Osteoblast (primary cell): ENCODE data around the gene TKT. TPM values are rescaled to one million over a fixed set of nuclear protein-coding genes. Genes with fewer than 3 reads are reported as not detected.

Experiments used
- DNase-seq: peaks from one replicate; pipeline ENCODE4 v3.0.0; 2011; ENCODE audit warnings: low spot score, mixed read lengths; ENCODE audit not compliant: insufficient read length; ENCODE audit errors: missing footprints
- H2AFZ ChIP-seq: 2 replicates; pipeline ENCODE4 v1.6.0; 2011; ENCODE audit warnings: mild to moderate bottlenecking, low read length
- H3K27ac ChIP-seq: 2 replicates; pipeline ENCODE4 v1.5.1; 2011; ENCODE audit warnings: mild to moderate bottlenecking, low read depth, low read length, moderate library complexity
- H3K27me3 ChIP-seq: 2 replicates; pipeline ENCODE4 v1.6.0; 2012; ENCODE audit warnings: mild to moderate bottlenecking, control low read depth, inconsistent platforms, low read length, moderate library complexity; ENCODE audit not compliant: insufficient read depth
- H3K36me3 ChIP-seq: 2 replicates; pipeline ENCODE4 v1.5.1; 2011; ENCODE audit warnings: mild to moderate bottlenecking, low read length, control low read depth, moderate library complexity; ENCODE audit not compliant: insufficient read depth
- H3K4me1 ChIP-seq: 2 replicates; pipeline ENCODE4 v1.5.1; 2011; ENCODE audit warnings: mild to moderate bottlenecking, low read length, control low read depth, moderate library complexity; ENCODE audit not compliant: insufficient read depth
- H3K4me2 ChIP-seq: 2 replicates; pipeline ENCODE4 v1.6.0; 2011; ENCODE audit warnings: mild to moderate bottlenecking, low read length; ENCODE audit not compliant: insufficient read depth
- H3K4me3 ChIP-seq: fragments of 200-600 bp; sonication (generic); 3 replicates; pipeline ENCODE4 v1.5.1; 2012; ENCODE audit warnings: mild to moderate bottlenecking, low read length, inconsistent platforms; ENCODE audit not compliant: insufficient read depth
- H3K79me2 ChIP-seq: 2 replicates; pipeline ENCODE4 v1.6.0; 2012; ENCODE audit warnings: mild to moderate bottlenecking, low read length, control low read depth, inconsistent platforms; ENCODE audit not compliant: insufficient read depth
- H3K9me3 ChIP-seq: 2 replicates; pipeline ENCODE4 v1.5.1; 2011; ENCODE audit warnings: low read depth, low read length, control low read depth
- H4K20me1 ChIP-seq: 2 replicates; pipeline ENCODE4 v1.6.0; 2012; ENCODE audit warnings: mild to moderate bottlenecking, low read length, control low read depth; ENCODE audit not compliant: insufficient read depth
- total RNA-seq: library from RNA; depleted of rRNA; stranded (reverse); fragments of >200 nt; gene quantifications from 2 replicates; pipeline ENCODE4 v1.2.3, GENCODE V29; 2012
- TF ChIP-seq, protein P1 (sequence below): IDR thresholded peaks from 2 replicates; pipeline ENCODE4 v1.5.1; 2011; ENCODE audit warnings: mild to moderate bottlenecking, low read depth, low read length, moderate library complexity; ENCODE audit errors: extremely low read depth

Gene TKT
- total RNA-seq, 1 donor: 453 TPM

DNA sequence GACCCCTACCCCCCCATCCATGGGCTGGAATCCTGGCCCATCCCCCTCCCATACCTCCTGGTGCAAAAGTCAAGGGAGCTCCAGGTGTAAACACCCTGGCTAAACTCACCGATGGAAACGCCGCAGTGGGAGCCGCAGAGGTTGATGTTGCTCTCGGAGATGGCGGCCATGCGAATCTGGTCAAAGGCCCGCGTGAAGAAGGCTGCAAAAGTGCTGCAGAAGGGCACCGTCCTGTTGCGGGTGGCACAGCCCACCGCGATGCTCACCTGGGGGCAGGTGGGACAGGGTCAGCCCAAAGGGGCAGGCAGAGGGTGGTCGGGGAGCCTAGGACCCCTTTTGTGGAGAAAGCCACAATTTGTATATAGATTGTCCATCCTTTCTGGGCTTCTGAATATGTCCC is 26.7 kb downstream of the TKT start:
- DNase-seq: peak; percentile 74
- no peaks in the 10 kb centered on the region for H3K9me3 ChIP-seq
- TF ChIP-seq, protein P1, sequence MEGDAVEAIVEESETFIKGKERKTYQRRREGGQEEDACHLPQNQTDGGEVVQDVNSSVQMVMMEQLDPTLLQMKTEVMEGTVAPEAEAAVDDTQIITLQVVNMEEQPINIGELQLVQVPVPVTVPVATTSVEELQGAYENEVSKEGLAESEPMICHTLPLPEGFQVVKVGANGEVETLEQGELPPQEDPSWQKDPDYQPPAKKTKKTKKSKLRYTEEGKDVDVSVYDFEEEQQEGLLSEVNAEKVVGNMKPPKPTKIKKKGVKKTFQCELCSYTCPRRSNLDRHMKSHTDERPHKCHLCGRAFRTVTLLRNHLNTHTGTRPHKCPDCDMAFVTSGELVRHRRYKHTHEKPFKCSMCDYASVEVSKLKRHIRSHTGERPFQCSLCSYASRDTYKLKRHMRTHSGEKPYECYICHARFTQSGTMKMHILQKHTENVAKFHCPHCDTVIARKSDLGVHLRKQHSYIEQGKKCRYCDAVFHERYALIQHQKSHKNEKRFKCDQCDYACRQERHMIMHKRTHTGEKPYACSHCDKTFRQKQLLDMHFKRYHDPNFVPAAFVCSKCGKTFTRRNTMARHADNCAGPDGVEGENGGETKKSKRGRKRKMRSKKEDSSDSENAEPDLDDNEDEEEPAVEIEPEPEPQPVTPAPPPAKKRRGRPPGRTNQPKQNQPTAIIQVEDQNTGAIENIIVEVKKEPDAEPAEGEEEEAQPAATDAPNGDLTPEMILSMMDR: no peak
- no peaks in the 10 kb centered on the region for H3K4me1 ChIP-seq
- H2AFZ ChIP-seq: no peak overlapping the region
- peaks cover 16% of the 10 kb centered on the region for H4K20me1 ChIP-seq
- no peak overlapping the region for H3K4me2 ChIP-seq
- H3K79me2 ChIP-seq: peaks cover 21% of the 10 kb centered on the region
- H3K36me3 ChIP-seq: peaks cover 100% of the 10 kb centered on the region
- no peaks in the 10 kb centered on the region for H3K27me3 ChIP-seq
- no peak overlapping the region for H3K4me3 ChIP-seq
- H3K27ac ChIP-seq: no peak overlapping the region

DNA sequence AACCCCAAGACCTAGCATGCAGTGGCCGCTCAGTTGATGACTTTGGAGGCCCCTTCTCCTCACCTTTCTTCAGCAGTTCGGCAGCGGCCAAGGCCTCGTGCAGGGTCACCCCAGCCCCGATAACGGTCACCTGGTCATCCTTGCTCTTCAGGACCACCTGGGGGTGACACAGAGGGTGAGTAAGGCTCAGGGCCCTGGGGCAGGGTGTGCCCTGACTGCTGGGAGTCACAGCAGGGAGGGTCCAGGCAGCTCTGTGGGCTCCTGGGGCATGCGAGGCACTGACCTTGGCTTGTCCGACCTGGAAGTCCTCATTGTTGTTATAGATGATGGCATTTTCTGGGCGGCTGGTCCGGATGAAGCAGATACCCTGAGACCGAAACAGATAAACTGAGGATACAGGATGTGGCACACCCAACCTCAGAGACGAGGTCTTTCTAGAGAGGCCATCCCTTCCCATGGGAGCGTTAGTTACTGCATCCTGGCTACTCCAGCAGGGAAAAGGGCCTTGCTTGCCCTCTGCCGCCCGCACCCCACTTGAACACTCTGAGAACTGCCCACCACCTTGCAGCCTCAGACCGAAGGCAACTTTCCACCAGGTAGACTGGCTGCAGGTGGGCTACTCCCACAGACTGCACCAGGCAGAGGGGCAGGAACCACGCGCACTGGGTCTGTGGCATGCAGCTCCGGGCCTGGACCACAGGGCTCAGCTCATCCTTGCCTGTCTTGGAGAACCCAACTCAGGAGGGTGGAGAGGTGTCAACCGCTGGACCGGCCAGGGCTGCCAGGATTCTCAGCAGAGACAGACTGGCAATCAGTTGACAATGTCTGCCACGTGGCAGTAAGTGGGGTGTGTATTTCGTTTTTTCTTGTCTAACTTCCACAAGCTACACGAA is 27.6 kb downstream of the TKT start:
- no peak overlapping the region for H3K27ac ChIP-seq
- TF ChIP-seq, protein P1: no peak
- no peaks in the 10 kb centered on the region for H3K4me1 ChIP-seq
- no peaks in the 10 kb centered on the region for H3K9me3 ChIP-seq
- H2AFZ ChIP-seq: no peak overlapping the region
- peaks cover 16% of the 10 kb centered on the region for H4K20me1 ChIP-seq
- H3K36me3 ChIP-seq: peaks cover 99% of the 10 kb centered on the region
- DNase-seq: peak; percentile 62
- no peaks in the 10 kb centered on the region for H3K27me3 ChIP-seq
- no peak overlapping the region for H3K4me2 ChIP-seq
- H3K79me2 ChIP-seq: peaks cover 13% of the 10 kb centered on the region
- H3K4me3 ChIP-seq: no peak overlapping the region

DNA sequence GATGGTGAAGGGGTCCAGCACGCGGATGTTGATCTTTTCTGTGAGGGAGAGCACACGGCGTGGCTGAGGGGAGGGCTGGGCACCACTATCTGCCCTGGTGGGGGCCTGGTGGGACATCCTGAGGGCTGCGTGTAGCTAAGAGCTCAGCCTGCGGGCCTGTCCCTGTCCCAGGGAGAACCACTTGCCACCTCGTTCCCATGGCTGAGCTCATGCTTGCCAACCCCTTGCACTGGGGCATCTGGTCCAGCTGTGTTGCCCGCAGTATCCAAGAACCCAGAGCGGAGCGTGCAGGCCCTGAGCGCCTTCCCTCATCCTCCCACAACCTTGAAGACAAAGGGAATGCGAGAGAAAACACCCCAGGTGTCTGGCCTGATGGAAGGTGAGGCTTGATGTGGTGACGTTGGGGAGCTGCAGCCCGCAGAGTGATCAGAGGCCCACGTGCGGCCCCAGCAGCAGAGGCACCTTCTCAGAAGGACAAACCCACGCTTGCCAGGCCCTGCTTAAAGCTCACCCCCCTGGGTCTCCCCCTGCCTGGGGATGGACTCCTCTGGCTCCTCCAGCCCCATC is 28.9 kb downstream of the TKT start:
- peaks cover 16% of the 10 kb centered on the region for H4K20me1 ChIP-seq
- H2AFZ ChIP-seq: no peak overlapping the region
- peaks cover 99% of the 10 kb centered on the region for H3K36me3 ChIP-seq
- peaks cover 4% of the 10 kb centered on the region for H3K79me2 ChIP-seq
- H3K4me2 ChIP-seq: no peak overlapping the region
- H3K4me1 ChIP-seq: no peaks in the 10 kb centered on the region
- no peaks in the 10 kb centered on the region for H3K9me3 ChIP-seq
- H3K27ac ChIP-seq: no peak overlapping the region
- TF ChIP-seq, protein P1: no peak
- no peaks in the 10 kb centered on the region for H3K27me3 ChIP-seq
- DNase-seq: peak; percentile 67
- no peak overlapping the region for H3K4me3 ChIP-seq

DNA sequence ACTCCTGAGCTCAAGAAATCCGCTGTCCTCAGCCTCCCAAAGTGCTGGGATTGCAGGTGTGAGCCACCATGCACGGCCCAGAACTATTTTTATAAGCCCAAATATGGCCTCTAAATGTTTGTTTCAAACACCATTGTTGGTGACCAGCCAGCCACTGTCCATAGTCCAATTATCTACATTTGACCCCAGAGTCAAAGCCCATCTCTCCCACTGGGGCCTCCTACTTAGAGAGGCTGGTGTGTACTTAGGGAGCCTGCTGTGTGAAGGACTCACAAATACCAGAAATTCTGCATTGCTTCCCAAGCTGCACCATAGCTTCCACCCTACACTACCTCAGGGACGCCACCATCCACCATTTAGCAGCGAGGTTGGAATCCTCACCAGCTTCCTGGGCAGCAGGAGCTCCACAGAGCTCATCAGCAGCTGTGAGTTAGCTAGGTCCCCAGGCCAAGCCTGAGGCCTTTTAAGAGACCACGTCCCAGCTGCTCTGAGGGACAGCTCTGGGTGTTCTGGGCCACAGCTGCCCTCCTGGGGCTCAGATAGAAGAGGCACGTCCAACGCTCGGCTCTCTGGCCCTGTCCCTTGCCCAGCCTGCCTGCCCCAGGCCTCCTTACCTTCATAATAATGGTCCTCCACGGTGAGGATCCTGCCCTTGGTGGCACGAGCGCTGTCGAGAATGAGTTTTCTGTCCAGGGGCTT is 29.5 kb downstream of the TKT start:
- no peaks in the 10 kb centered on the region for H3K4me1 ChIP-seq
- TF ChIP-seq, protein P1: no peak
- H3K4me3 ChIP-seq: no peak overlapping the region
- no peak for DNase-seq
- no peaks in the 10 kb centered on the region for H3K9me3 ChIP-seq
- H3K79me2 ChIP-seq: no peaks in the 10 kb centered on the region
- H3K4me2 ChIP-seq: no peak overlapping the region
- peaks cover 92% of the 10 kb centered on the region for H3K36me3 ChIP-seq
- peaks cover 16% of the 10 kb centered on the region for H4K20me1 ChIP-seq
- no peak overlapping the region for H2AFZ ChIP-seq
- H3K27ac ChIP-seq: no peak overlapping the region
- no peaks in the 10 kb centered on the region for H3K27me3 ChIP-seq
